ENCODE measurements around the gene AKR1C8.

The AKR1C8 gene

DNA sequence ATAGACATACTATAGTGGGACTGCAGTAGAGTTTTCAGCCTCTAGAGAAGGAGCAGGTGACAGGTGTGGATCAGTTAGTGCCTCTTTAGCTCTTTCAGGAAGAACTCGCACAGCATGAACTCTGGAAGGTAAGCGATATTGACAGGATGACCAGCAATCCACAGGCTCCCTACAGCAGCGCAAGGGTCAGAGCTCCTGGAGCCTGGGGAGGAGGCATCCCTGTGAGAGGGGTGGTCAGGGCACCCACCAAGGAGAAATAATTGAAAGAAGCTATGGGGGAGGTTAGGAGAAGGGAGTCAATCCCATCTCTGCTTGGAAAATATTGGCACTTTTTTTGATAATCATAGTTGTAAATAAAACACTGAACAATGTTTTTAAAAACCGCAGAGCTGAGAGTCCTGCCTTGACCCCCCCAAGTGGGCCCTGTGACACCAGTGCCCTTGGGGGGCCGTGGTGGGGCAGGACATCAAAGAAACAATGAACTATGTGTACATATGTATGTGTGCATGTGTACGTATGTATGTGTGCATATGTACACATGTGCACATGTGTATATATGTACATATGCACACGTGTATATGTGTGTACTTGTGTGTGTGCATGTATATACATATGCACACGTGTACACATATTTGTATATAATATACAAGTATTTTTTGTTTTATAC lies 77.0 kb downstream of the AKR1C8 start:
- no peak for DNase-seq (ENCODE audit: low read depth)

DNA sequence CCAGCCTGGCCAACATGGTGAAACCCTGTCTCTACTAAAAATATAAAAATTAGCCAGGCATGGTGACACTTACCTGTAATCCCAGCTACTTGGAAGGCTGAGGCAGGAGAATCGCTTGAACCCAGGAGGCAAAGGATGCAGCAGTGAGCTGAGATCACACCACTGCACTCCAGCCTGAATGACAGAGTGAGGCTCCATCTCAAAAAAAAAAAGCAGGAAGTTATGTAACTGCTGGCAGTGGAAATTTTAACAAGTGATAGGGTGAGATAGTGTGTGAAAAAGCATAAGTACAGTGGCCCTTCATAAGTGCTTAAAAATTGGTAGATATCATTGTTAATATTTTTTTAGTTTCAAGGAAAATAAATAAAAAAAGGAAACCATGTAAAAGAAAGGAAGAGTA lies 78.4 kb downstream of the AKR1C8 start:
- DNase-seq (ENCODE audit: low read depth) = no peak

DNA sequence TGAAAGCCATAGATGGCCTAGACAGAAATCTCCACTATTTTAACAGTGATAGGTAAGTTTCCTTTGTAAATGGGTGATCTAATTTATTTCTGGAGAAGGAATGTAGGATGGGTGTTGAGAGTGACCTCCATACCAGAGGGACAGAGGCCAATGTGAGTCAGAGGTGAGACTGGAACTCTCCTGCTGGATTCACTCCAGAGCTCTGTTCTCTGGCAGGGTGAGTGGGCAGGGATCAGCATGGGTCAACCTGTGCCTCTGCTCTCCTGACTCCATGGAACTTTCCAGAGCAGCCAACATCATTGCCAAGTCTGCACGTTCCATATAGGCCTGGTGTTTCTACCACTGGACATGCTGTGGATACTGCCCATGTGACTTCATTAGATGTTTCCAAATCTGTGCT lies 79.3 kb downstream of the AKR1C8 start:
- DNase-seq (ENCODE audit: low read depth) = peak; percentile 28

Measured in ELR (cell line).